K562 (cell line): Measurements from ENCODE around the gene UBE2H. TPM values are rescaled to one million over a fixed set of nuclear protein-coding genes. Genes with fewer than 3 reads are reported as not detected.

Source experiments
- CHD1 ChIP-seq: fragments of 200-600 bp; sonication (generic); IDR thresholded peaks from one replicate; pipeline ENCODE4 v1.6.1; 2012; ENCODE audit warnings: mild to moderate bottlenecking, moderate library complexity, low read length, inconsistent platforms
- COPS2 ChIP-seq: fragments of 450-650 bp; conservative IDR thresholded peaks from 2 replicates; pipeline ENCODE4 v1.6.1; 2016; ENCODE audit warnings: mild to moderate bottlenecking, moderate library complexity
- CREM ChIP-seq: IDR thresholded peaks from 2 replicates; pipeline ENCODE4 v1.6.1; 2014; ENCODE audit warnings: antibody characterized with exemption, low read depth
- HDAC2 ChIP-seq: fragments of 450-650 bp; IDR thresholded peaks from 2 replicates; pipeline ENCODE4 v1.6.1; 2016; ENCODE audit warnings: mild to moderate bottlenecking
- HLTF ChIP-seq: fragments of 450-650 bp; IDR thresholded peaks from 2 replicates; pipeline ENCODE4 v1.6.1; 2016
- MYNN ChIP-seq, 2 experiments: sonication (generic); formaldehyde crosslinking in 1 of 2; IDR thresholded peaks; 2 replicates each; pipeline versions ENCODE4 v1.5.0 to v1.6.1; 2016 to 2020; ENCODE audit warnings: antibody characterized with exemption in 1 of 2, missing genetic modification reagents in 1 of 2
- NR2C1 ChIP-seq, 2 experiments: fragments of 450-650 bp; IDR thresholded peaks; 2 replicates each; pipeline ENCODE4 v1.6.1; 2017; ENCODE audit warnings: mild to moderate bottlenecking in 2 of 2, antibody characterized with exemption in 1 of 2, inconsistent platforms in 1 of 2, missing compliant biosample characterization in 1 of 2, missing genetic modification characterization in 1 of 2
- SETDB1 ChIP-seq: IDR thresholded peaks from one replicate; pipeline ENCODE4 v1.6.1; 2012; ENCODE audit warnings: low read length, control low read depth, inconsistent platforms
- TOE1 ChIP-seq, 2 experiments: fragments of 450-650 bp in 1 of 2; sonication (generic) in 1 of 2; formaldehyde crosslinking in 1 of 2; IDR thresholded peaks; 2 replicates each; pipeline versions ENCODE4 v1.7.1 to v1.8.0; 2016 to 2022; ENCODE audit warnings: borderline replicate concordance in 2 of 2, mild to moderate bottlenecking in 2 of 2, antibody characterized with exemption in 1 of 2, inconsistent platforms in 1 of 2, low read depth in 1 of 2, missing genetic modification reagents in 1 of 2, moderate library complexity in 1 of 2
- USF1 ChIP-seq: sonication (generic); formaldehyde crosslinking; IDR thresholded peaks from 2 replicates; pipeline ENCODE4 v1.9.0; 2022; ENCODE audit warnings: mild to moderate bottlenecking, missing genetic modification reagents
- ZNF133 ChIP-seq: fragments of 250-450 bp; sonication (Bioruptor Pico); IDR thresholded peaks from 2 replicates; pipeline ENCODE4 v1.4.0; 2020; ENCODE audit warnings: mild to moderate bottlenecking
- ZNF347 ChIP-seq: fragments of 450-650 bp; formaldehyde crosslinking; IDR thresholded peaks from 2 replicates; pipeline ENCODE4 v1.4.0; 2020; ENCODE audit warnings: low read depth, mild to moderate bottlenecking, moderate library complexity
- polyA plus RNA-seq, 8 experiments: library from polyadenylated mRNA; depleted of rRNA in 4 of 8; stranded (reverse) in 5 of 8; unstranded in 3 of 8; fragments of >200 nt; fragmentation: Nextera tagmentation in 2 of 8; fragmentation: Illumina TruSeq in 1 of 8; extraction: Ambion mirVana in 2 of 8; extraction: Trizol in 1 of 8; gene quantifications; 2 replicates each; pipeline versions ENCODE4 v1.2.1 to v1.2.3, GENCODE V29; 2011 to 2014; ENCODE audit warnings: inconsistent platforms in 1 of 8, missing spikeins in 1 of 8
- total RNA-seq, 7 experiments: library from RNA; depleted of rRNA in 6 of 7; stranded (reverse); fragments of >200 nt in 6 of 7; fragmentation: Illumina TruSeq in 2 of 7; extraction: Trizol in 2 of 7; gene quantifications; 2 replicates each; pipeline versions ENCODE4 v1.2.1 to v1.2.3, GENCODE V29; 2011 to 2021; ENCODE audit warnings: low replicate concordance in 1 of 7
- TF ChIP-seq, protein P1 (sequence below), 3 experiments: fragments of 200-800 bp in 1 of 3; sonication (Bioruptor generic) in 1 of 3; sonication (generic) in 1 of 3; formaldehyde crosslinking in 1 of 3; IDR thresholded peaks; 2 replicates each; pipeline versions ENCODE4 v1.6.1 to v1.8.0; 2016 to 2022; ENCODE audit warnings: mild to moderate bottlenecking in 2 of 3, missing compliant biosample characterization in 2 of 3, missing genetic modification characterization in 2 of 3, missing genetic modification reagents in 1 of 3
- TF ChIP-seq, protein P2 (sequence below): IDR thresholded peaks from 3 replicates; pipeline ENCODE4 v1.6.1; 2011; ENCODE audit warnings: borderline replicate concordance, mild to moderate bottlenecking, moderate library complexity; ENCODE audit not compliant: insufficient read length; ENCODE audit errors: extremely low read depth
- TF ChIP-seq, protein P3 (sequence below): fragments of 250-450 bp; sonication (Bioruptor Pico); IDR thresholded peaks from 2 replicates; pipeline ENCODE4 v1.5.0; 2021; ENCODE audit warnings: mild to moderate bottlenecking, borderline replicate concordance
- TF ChIP-seq, protein P4 (sequence below): fragments of 450-650 bp; formaldehyde crosslinking; IDR thresholded peaks from 2 replicates; pipeline ENCODE4 v1.4.0; 2022; ENCODE audit warnings: missing genetic modification characterization

Gene UBE2H
- total and polyA plus RNA-seq, 9 of the 15 experiments (the other 6 are each of a cell fraction or from before 2014, with no cell fraction given): 6.3 to 33.0 (median 13.3) TPM

GRCh38 chr7:129952653-129953560 lies at the start of gene UBE2H (continued):
- TF ChIP-seq, protein P1, sequence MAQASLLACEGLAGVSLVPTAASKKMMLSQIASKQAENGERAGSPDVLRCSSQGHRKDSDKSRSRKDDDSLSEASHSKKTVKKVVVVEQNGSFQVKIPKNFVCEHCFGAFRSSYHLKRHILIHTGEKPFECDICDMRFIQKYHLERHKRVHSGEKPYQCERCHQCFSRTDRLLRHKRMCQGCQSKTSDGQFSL (CRISPR knock-in tag; IDR thresholded peaks at IDR 0.05): peak; percentile 50
- TF ChIP-seq, protein P1 (tag; IDR thresholded peaks at IDR 0.05): no peak
- TF ChIP-seq USF1: no peak
- peak; percentile 99 for TF ChIP-seq CREM
- peak; percentile 23; the same call in 1 of the 2 replicates for TF ChIP-seq NR2C1 (IDR thresholded peaks at IDR 0.05)
- peak; percentile 55; the same call in 1 of the 2 replicates for TF ChIP-seq NR2C1 (tag; IDR thresholded peaks at IDR 0.05)
- TF ChIP-seq MYNN (IDR thresholded peaks at IDR 0.05): no peak
- no peak for TF ChIP-seq MYNN (CRISPR knock-in tag; IDR thresholded peaks at IDR 0.05)
- TF ChIP-seq HDAC2: 0 out of 2 replicates have a peak, but pooled peaks have one; percentile 20
- TF ChIP-seq, protein P2, sequence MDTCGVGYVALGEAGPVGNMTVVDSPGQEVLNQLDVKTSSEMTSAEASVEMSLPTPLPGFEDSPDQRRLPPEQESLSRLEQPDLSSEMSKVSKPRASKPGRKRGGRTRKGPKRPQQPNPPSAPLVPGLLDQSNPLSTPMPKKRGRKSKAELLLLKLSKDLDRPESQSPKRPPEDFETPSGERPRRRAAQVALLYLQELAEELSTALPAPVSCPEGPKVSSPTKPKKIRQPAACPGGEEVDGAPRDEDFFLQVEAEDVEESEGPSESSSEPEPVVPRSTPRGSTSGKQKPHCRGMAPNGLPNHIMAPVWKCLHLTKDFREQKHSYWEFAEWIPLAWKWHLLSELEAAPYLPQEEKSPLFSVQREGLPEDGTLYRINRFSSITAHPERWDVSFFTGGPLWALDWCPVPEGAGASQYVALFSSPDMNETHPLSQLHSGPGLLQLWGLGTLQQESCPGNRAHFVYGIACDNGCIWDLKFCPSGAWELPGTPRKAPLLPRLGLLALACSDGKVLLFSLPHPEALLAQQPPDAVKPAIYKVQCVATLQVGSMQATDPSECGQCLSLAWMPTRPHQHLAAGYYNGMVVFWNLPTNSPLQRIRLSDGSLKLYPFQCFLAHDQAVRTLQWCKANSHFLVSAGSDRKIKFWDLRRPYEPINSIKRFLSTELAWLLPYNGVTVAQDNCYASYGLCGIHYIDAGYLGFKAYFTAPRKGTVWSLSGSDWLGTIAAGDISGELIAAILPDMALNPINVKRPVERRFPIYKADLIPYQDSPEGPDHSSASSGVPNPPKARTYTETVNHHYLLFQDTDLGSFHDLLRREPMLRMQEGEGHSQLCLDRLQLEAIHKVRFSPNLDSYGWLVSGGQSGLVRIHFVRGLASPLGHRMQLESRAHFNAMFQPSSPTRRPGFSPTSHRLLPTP: no peak
- TF ChIP-seq, protein P3, sequence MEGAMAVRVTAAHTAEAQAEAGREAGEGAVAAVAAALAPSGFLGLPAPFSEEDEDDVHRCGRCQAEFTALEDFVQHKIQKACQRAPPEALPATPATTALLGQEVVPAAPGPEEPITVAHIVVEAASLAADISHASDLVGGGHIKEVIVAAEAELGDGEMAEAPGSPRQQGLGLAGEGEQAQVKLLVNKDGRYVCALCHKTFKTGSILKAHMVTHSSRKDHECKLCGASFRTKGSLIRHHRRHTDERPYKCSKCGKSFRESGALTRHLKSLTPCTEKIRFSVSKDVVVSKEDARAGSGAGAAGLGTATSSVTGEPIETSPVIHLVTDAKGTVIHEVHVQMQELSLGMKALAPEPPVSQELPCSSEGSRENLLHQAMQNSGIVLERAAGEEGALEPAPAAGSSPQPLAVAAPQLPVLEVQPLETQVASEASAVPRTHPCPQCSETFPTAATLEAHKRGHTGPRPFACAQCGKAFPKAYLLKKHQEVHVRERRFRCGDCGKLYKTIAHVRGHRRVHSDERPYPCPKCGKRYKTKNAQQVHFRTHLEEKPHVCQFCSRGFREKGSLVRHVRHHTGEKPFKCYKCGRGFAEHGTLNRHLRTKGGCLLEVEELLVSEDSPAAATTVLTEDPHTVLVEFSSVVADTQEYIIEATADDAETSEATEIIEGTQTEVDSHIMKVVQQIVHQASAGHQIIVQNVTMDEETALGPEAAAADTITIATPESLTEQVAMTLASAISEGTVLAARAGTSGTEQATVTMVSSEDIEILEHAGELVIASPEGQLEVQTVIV: no peak
- TF ChIP-seq SETDB1: peak; percentile 31
- no peak for TF ChIP-seq TOE1 (IDR thresholded peaks at IDR 0.05; ENCODE audit: borderline replicate concordance)
- no peak for TF ChIP-seq TOE1 (CRISPR knock-in tag; IDR thresholded peaks at IDR 0.05; ENCODE audit: borderline replicate concordance, low read depth)
- TF ChIP-seq, protein P4, sequence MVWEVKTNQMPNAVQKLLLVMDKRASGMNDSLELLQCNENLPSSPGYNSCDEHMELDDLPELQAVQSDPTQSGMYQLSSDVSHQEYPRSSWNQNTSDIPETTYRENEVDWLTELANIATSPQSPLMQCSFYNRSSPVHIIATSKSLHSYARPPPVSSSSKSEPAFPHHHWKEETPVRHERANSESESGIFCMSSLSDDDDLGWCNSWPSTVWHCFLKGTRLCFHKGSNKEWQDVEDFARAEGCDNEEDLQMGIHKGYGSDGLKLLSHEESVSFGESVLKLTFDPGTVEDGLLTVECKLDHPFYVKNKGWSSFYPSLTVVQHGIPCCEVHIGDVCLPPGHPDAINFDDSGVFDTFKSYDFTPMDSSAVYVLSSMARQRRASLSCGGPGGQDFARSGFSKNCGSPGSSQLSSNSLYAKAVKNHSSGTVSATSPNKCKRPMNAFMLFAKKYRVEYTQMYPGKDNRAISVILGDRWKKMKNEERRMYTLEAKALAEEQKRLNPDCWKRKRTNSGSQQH (CRISPR knock-in tag): peak; percentile 86; the same call in 1 of the 2 replicates
- TF ChIP-seq ZNF347 (CRISPR knock-in tag): no peak
- no peak; the same call in 1 of the 2 replicates for TF ChIP-seq HLTF
- no peak for TF ChIP-seq ZNF133 (CRISPR knock-in tag)
- peak; percentile 27 for TF ChIP-seq CHD1
- no peak for TF ChIP-seq COPS2
